HG03039 (cell line): ENCODE results near the gene BRIP1.
"Not testable (repeated sequence)": the region's sequence is repeated elsewhere in the genome, so short reads cannot be mapped to it uniquely, and the experiment has no call there.

Source experiments
- ATAC-seq: cut with Tn5 transposase; IDR thresholded peaks from one replicate; pipeline ENCODE4 v1.9.1; 2021; ENCODE audit warnings: mild to moderate bottlenecking, moderate library complexity; ENCODE audit not compliant: unreplicated experiment

BRIP1 gene

DNA sequence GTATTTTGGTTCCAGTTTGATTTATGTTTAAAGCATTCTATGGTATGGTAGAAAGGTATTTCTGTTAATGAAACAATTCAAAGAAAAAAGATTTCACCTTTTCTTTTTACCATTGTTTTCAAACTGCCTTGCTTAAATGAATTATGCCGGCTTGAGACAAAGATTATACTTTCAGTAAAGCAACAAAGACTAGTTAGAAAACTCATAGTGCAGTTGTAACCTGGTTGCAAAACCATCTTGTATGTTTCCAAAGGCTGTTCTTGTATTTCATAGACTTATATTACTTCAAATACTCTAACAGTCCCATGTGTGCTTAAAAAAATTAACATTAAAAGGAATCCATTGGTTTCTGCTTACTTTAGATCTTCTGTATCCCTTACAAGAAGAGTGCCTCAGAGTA lies 153.8 kb downstream of the BRIP1 start:
- ATAC-seq = no peak

DNA sequence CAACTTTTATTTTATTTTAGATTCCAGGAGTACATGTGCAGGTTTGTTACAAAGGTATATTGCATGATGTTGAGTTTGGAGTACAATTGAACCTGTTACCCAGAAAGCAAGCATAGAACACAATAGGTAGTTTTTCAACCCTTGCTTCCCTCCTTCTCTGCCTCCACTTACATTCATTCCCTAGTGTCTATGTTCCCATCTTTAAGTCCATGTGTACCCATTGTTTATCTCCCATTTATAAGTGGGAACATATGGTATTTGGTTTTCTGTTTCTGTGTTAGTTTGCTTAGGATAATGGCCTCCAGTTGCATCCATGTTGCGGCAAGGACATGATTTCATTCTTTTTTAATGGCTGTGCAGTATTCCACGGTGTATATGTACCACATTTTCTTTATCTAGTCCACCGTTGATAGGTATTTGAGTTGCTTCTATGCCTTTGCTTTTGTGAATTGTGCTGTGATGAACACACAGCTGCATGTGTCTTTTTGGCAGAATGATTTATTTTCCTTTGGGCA lies 158.3 kb downstream of the BRIP1 start:
- ATAC-seq = no peak

DNA sequence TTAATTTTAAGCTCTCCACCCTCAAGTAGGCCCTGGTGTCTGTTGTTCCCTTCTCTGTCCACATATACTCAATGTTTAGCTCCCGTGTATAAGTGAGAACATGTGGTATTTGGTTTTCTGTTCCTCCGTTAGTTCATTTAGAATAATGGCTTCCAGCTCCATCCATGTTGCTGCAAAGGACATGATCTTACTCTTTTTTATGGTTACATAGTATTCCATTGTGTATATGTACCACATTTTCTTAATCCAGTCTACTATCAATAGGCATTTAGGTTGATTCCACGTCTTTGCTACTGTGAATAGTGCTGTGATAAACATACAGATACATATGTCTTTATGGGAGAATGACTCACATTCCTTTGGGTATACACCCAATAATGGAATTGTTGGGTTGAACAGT lies 160.9 kb downstream of the BRIP1 start:
- no peak for ATAC-seq

DNA sequence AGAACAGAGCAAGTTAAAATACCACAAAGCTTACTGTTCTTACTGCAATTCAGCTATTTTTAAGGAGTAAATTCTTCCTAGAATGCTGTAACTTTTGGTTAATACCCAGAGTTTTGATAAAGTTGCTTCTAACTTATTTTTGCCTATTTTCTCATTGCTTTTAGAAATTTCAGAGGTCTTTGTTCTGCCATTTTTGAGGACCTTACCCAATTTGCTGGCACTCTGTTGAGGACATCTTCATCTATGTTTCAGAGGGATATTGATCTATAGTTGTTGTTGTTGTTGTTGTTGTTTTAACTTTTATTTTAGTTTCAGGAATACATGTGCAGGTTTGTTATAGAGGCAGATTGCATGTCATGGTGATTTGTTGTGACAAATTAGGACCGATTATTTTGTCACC lies 161.3 kb downstream of the BRIP1 start:
- ATAC-seq = no peak

DNA sequence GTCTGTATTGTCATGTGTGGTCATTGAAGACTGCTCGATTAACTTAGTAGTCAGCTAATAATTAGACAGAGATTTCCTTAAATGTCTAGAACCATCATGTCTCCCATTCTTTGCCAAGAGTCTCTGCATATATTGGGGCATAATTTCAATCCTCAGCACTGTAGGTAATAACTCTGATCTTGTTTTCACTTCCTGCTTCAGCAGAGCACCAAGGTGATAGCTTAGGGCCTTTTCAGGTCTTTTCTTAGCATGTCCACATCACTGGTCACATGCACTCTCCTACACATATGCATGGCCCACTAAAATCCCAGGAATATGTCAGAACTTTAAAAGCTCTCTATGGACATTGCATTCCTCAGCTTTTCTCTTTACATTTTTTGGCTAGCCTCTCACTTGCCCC lies 162.0 kb downstream of the BRIP1 start:
- no peak for ATAC-seq

DNA sequence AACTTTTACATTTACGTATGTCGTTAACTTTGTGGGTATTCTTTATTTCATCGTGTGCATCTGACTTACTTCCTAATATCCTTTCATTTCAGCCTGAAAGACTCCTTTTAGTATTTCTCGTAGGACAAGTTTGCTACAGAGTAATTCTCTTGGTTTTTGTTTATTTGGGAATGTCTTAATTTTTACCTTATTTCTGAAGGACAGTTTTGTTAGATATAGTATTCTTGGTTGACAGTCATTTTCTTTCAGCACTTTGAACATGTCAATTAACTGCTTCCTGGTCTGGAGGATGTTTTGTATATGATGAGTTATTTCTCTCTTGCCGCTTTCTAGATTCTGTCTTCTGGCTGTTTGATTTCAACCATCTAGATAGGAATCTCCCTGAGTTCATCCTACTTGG lies 163.1 kb downstream of the BRIP1 start:
- ATAC-seq = no peak

DNA sequence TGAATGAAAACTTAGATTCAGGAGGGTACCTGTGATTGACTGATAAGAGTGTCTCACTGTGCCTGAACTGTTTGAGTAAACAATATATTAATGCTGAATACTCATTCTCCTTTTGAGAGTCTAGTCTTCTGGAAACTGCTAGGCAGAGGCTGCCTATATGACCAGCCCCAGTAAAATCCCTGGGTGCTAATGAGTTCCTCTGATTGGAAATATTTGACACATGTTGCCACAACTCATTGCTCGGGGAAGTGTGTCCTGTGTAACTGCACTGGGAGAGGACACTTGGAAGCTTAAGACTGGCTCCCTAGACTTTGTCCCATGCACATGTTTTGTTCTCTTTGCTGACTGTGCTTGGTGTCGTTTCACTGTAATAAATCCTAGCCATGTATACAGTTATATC lies 163.6 kb downstream of the BRIP1 start:
- no peak for ATAC-seq

DNA sequence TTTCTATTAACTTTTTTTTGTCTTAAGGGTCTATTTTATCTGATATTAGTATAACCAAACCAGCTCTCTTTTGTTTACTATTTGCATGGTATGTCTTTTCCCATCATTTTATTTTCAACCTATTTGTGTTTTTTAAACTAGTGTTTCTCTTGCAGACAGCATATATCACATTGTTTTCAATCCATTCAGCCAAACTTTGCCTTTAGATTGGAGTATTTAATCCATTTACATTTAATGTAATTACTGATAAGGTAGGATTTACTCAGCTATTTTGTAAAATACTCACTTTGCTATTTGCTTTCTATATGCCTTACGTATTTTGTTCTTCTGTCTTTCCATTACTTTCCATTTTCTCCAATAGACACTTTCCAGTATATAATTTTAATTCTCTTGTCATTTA lies 164.3 kb downstream of the BRIP1 start:
- ATAC-seq = no peak

DNA sequence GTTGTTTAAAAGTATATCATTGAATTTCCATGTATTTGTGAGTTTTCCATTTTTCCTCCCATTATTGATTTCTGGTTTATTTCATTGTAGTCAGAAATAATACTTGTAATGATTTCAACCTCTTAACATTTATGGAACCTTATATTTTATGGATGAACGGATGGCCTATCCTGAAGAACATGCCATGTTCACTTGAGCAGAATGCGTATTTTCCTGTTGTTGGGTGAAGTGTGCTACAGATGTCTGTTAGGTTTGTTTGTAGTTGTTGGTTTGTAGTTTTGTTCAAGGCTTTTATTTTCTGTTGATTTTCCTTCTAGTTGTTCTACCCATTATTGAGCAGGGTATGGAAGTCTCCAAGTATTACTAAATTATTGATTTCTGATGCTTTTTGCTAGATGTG lies 165.1 kb downstream of the BRIP1 start:
- ATAC-seq = no peak

DNA sequence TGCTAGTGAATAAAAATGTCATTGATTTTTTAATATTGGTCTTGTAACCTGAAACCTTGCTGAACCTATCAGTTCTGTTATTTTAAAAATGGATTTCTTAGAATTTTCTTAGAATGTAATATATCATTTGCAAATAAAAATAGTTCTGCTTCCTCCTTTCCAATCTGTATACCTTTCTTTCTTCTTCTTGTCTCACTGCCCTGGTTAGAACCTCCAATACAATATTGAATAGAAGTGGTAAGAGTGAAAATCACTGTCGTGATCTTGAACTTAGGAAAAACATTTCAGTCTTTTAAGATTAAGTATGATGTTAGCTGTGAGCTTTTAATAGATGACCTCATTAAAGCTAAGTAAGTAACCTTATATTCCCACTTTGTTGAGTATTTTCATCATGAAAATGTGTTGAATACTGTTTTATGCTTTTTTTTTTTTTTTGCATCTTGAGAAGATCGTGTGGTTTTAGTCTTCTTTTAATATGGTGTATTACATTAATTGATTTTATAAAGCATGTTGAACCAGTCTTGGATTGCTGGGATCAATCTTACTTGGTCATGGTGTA lies 167.5 kb downstream of the BRIP1 start:
- ATAC-seq = no peak

DNA sequence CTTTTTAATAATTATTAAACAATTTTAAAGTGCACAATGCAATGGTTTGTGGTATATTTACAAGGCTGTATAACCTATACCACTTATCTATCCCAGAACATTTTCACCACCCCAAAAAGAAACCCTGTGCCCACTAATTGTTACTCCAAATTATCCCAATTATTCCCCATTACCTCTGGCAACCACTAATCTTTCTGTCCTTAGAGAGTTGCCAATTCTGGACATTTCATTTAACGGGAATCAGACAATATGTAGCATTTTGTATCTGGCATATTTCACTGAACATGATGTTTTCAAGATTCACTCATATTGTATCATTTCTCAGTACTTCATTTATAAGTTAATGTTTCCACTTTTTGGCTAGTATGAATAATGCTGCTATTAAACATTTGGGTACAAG lies 169.2 kb downstream of the BRIP1 start:
- ATAC-seq = no peak

DNA sequence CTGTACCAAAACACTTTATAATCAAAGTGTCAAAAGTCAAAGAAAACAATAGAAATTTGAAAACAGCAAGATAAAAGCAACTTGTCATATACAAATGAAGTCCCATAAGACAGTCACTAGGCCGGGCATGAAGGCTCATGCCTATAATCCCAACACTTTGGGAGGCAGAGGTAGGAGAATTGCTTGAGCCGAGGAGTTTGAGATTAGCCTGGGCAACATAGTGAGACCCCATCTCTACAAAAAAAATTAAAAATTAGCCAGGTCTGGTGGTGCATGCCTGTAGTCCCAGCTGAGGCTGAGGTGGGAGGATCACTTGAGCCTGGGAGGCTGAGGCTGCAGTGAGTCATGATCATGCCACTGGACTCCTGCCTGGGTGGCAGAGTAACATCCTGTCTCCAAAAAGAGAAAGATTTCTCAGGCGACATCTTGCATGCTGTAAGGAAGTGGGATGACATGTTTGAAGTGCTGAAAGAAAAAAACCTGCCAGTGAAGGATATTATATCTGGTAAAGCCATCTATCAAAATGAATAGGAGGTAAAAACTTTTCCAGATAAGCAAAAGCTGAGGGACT lies 173.6 kb downstream of the BRIP1 start:
- ATAC-seq = no peak

DNA sequence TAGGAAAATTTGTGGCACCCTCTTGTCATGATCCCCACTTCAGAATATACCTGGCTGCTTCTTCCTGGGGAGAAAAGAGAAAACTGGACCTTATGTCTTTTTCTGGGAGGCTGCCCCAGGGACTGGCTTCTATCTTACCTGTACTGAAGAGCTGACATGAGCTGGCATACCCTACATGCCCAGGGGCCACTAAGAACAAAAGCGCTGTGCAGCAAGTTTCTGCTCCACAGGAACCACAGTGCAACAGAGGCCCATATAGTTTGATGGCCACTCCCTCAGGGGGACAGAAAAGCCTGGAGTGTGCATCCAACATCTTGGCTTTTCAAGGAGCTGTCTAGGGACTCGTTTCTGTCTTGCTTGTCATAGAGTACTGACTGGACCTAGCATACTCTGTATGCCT lies 175.6 kb downstream of the BRIP1 start:
- no peak for ATAC-seq

DNA sequence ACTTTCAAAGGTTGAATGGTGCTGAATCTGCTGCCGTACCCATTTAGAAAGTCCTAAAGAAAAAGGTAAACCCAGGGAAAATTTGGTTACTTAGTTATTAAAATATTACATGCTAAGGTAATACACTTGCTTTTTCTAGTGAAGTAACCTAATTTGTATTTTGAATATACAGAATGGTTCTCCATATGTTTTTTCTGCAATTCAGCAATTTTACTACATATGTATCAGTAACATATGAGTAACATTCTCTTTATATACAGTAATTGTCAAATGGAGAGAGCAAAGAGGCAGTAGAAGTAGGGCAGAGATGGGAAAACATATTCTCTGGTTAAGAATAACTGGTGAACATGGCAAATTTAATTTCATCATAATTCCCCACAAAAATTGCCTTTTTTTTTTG lies 177.2 kb downstream of the BRIP1 start:
- ATAC-seq = no peak

DNA sequence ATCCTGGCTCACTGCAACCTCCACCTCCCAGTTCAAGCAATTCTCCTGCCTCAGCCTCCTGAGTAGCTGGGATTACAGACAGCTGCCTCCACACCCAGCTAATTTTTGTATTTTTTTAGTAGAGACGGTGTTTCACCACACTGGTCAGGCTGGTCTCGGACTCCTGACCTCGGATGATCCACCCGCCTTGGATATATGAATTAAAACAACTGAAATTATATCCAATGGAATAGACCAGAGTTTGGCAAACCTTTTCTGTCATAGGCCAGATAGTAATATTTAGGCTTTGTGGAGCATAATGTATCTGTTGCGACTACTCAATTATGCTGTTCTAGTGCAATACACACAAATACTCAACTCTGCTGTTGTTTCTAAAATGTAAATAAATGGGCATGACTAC lies 178.5 kb downstream of the BRIP1 start:
- no peak for ATAC-seq

DNA sequence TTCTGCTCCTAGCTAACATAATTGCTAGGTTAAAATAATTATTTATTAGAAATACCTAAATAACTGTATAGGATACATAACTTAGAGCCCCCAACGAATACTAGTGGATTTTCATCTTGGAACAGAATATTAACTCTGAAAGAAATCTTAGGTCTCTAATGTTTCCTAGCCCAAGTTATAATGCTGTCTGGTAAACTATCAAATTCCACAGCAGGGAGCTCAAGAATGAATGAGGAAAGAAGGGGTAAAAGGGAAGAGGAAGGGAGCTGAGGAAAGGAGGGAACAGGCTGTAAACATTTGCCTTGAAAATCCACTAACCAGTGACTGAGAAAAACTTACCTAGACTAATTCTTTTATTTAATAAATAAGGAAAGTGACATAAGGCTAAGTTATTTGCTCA lies 179.2 kb downstream of the BRIP1 start:
- no peak for ATAC-seq

DNA sequence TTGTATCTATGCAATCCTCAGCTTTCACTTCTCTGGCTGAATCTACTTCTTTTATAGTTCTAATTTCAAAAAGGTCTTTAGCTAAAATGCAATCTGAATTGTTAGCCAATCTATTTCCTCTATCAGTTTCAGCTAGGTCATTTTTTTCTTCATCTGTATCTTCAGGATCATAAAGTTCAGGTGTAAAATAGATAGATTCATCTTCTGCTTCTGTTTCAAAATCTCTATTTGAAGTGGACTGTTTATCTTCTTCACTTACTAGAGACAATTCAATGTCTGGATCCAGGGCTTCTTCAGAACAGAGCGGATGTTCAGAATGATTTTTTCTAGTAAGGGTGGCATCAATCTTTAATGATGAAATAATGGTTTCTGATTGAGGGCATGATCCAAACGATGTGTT lies 179.9 kb downstream of the BRIP1 start:
- ATAC-seq = no peak

DNA sequence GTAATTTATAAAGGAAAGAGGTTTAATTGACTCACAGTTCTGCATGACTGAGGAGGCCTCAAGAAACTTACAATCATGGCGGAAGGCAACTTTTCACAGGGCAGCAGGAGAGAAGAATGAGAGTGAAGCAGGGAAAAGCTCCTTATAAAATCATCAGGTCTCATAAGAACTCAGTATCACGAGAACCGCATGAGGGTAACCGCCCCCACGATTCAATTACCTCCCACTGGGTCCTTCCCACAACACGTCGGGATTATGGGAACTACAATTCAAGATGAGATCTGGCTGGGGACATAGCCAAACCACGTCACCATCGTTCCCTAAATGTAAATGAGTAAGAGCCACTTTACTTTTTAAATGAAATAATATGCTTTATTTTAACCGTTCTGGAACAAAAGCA lies 182.4 kb downstream of the BRIP1 start:
- ATAC-seq = no peak

DNA sequence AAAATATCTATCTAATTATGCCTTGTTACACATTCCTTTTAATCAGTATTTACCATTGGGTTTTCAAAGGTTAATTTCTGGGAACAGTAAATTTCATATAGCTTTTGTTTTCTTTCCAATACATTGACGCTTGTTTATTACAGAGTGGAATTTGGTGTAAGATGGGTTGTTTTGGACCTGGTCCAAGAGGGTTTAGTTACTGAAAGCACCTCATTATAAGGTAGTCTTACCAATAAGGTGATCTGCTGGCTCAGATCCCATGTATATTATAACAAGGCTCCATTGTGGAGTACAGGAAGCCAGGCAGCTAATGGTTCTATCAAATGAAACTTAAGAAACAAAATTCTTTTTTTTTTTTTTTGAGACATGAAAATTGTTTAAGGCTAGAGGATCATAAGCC lies 185.0 kb downstream of the BRIP1 start:
- ATAC-seq = no peak

DNA sequence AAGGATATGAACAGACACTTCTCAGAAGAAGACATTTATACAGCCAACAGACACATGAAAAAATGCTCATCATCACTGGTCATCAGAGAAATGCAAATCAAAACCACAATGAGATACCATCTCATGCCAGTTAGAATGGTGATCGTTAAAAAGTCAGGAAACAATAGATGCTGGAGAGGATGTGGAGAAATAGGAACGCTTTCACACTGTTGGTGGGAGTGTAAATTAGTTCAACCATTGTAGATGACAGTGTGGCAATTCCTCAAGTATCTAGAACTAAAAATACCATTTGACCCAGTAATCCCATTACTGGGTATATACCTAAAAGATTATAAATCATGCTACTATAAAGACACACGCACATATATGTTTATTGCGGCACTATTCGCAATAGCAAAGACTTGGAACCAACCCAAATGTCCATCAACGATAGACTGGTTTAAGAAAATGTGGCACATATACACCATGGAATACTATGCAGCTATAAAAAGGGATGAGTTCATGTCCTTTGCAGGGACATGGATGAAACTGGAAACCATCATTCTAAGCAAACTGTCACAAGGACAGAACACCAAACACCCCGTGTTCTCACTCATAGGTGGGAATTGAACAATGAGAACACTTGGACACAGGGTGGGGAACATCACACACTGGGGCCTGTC lies 186.0 kb downstream of the BRIP1 start:
- not testable (repeated sequence) for ATAC-seq

DNA sequence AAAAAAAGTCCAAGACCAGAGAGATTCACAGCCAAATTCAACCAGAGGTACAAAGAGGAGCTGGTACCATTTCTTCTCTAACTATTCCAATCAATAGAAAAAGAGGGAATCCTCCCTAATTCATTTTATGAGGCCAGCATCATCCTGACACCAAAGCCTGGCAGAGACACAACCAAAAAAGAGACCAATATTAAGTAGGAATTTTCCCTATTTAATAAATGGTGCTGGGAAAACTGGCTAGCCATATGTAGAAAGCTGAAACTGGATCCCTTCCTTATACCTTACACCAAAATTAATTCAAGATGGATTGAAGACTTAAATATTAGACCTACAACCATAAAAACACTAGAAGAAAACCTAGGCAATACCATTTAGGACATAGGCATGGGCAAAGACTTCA lies 186.8 kb downstream of the BRIP1 start:
- not testable (repeated sequence) for ATAC-seq

DNA sequence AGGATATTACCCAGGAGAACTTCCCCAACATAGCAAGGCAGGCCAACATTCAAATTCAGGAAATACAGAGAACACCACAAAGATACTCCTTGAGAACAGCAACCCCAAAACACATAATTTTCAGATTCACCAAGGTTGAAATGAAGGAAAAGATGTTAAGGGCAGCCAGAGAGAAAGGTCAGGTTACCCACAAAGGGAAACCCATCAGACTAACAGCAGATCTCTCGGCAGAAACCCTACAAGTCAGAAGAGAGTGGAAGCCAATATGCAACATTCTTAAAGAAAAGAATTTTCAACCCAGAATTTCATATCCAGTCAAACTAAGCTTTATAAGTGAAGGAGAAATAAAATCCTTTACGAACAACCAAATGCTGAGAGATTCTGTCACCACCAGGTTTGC lies 188.7 kb downstream of the BRIP1 start:
- ATAC-seq = not testable (repeated sequence)
